ENCODE results near the gene GDAP1L1.
"Not testable (repeated sequence)": the region's sequence is repeated elsewhere in the genome, so short reads cannot be mapped to it uniquely, and the experiment has no call there.

The GDAP1L1 gene

GRCh38 chr20:44256961-44257360 lies 9.9 kb downstream of the GDAP1L1 start:
- no peak for DNase-seq

- no peak for DNase-seq
These were observed 11.2 kb downstream of the GDAP1L1 start for GRCh38 chr20:44258226-44258890.

GRCh38 chr20:44264287-44264686 lies 17.2 kb downstream of the GDAP1L1 start:
- DNase-seq: no peak

GRCh38 chr20:44268802-44269201 lies 21.7 kb downstream of the GDAP1L1 start:
- no peak for DNase-seq

GRCh38 chr20:44271915-44272663 lies 25.0 kb downstream of the GDAP1L1 start:
- DNase-seq: no peak

GRCh38 chr20:44273231-44274215 lies 26.4 kb downstream of the GDAP1L1 start:
- no peak for DNase-seq

GRCh38 chr20:44274303-44275017 lies 27.4 kb downstream of the GDAP1L1 start:
- DNase-seq: no peak

- DNase-seq: no peak
These were observed 32.1 kb downstream of the GDAP1L1 start for GRCh38 chr20:44279228-44279627.

- no peak for DNase-seq
These were observed 33.3 kb downstream of the GDAP1L1 start for GRCh38 chr20:44280387-44280786.

GRCh38 chr20:44282192-44282591 lies 35.1 kb downstream of the GDAP1L1 start:
- no peak for DNase-seq

- DNase-seq: no peak
These were observed 36.9 kb downstream of the GDAP1L1 start for GRCh38 chr20:44284032-44284431.

- no peak for DNase-seq
These were observed 40.4 kb downstream of the GDAP1L1 start for GRCh38 chr20:44287272-44288097.

GRCh38 chr20:44288252-44288651 lies 41.1 kb downstream of the GDAP1L1 start:
- no peak for DNase-seq

GRCh38 chr20:44291754-44292153 lies 44.6 kb downstream of the GDAP1L1 start:
- DNase-seq: no peak

GRCh38 chr20:44296011-44296410 lies 48.9 kb downstream of the GDAP1L1 start:
- DNase-seq: no peak

GRCh38 chr20:44297721-44298120 lies 50.6 kb downstream of the GDAP1L1 start:
- DNase-seq: no peak

GRCh38 chr20:44299011-44299535 lies 52.0 kb downstream of the GDAP1L1 start:
- not testable (repeated sequence) for DNase-seq

GRCh38 chr20:44301285-44301684 lies 54.2 kb downstream of the GDAP1L1 start:
- DNase-seq: no peak

- no peak for DNase-seq
These were observed 55.0 kb downstream of the GDAP1L1 start for GRCh38 chr20:44302026-44302669.

- DNase-seq: no peak
These were observed 55.6 kb downstream of the GDAP1L1 start for GRCh38 chr20:44302736-44303135.

GRCh38 chr20:44304383-44304782 lies 57.3 kb downstream of the GDAP1L1 start:
- DNase-seq: no peak
